ENCODE results near the gene HTR3D.

HTR3D gene

GRCh38 chr3:184058029-184058428, 26.5 kb downstream of the HTR3D start:
- no peaks in the 10 kb centered on the region for H4K20me1 ChIP-seq (ENCODE audit: low read depth, low read length)
- H3K9ac ChIP-seq (ENCODE audit: low read length), result no peak overlapping the region
- no peaks in the 10 kb centered on the region for H3F3A ChIP-seq (ENCODE audit: insufficient read depth)
- no peaks in the 10 kb centered on the region for H3K36me3 ChIP-seq (ENCODE audit: low read length)
- no peak overlapping the region for H3K4me3 ChIP-seq (ENCODE audit: insufficient read depth, low read length, poor library complexity, severe bottlenecking)
- H3K27ac ChIP-seq (ENCODE audit: low read depth, low read length), result no peak overlapping the region
- no peaks in the 10 kb centered on the region for H3K9me2 ChIP-seq (replicated peaks; ENCODE audit: insufficient read depth, low read length)
- H3K27me3 ChIP-seq (ENCODE audit: low read length), result no peaks in the 10 kb centered on the region
- H3K9me3 ChIP-seq (ENCODE audit: insufficient read depth, low read length), result no peaks in the 10 kb centered on the region
- TF ChIP-seq EZH2phosphoT487 (conservative IDR thresholded peaks at IDR 0.05; ENCODE audit: low read length), result no peak
- TF ChIP-seq CTCF (IDR thresholded peaks at IDR 0.05; ENCODE audit: insufficient read depth, low read length, poor library complexity, severe bottlenecking), result no peak
- no peak overlapping the region for H3K4me2 ChIP-seq (ENCODE audit: low read depth, low read length, poor library complexity, severe bottlenecking)
- H3K79me2 ChIP-seq (ENCODE audit: insufficient read depth, low read length), result no peaks in the 10 kb centered on the region
- H2AFZ ChIP-seq (ENCODE audit: low read depth, low read length, severe bottlenecking), result no peak overlapping the region

- Histone ChIP-seq H3K27ac (ENCODE audit: low read depth, low read length) (no peak overlapping the region), H3K4me2 (ENCODE audit: low read depth, low read length, poor library complexity, severe bottlenecking) (no peak overlapping the region), H4K20me1 (ENCODE audit: low read depth, low read length) (no peaks in the 10 kb centered on the region), H3K4me3 (ENCODE audit: insufficient read depth, low read length, poor library complexity, severe bottlenecking) (no peak overlapping the region), H3F3A (ENCODE audit: insufficient read depth) (no peaks in the 10 kb centered on the region), H2AFZ (ENCODE audit: low read depth, low read length, severe bottlenecking) (no peak overlapping the region), H3K27me3 (ENCODE audit: low read length) (no peaks in the 10 kb centered on the region), H3K9me2 (replicated peaks; ENCODE audit: insufficient read depth, low read length) (no peaks in the 10 kb centered on the region), H3K36me3 (ENCODE audit: low read length) (no peaks in the 10 kb centered on the region), H3K79me2 (ENCODE audit: insufficient read depth, low read length) (no peaks in the 10 kb centered on the region), H3K9me3 (ENCODE audit: insufficient read depth, low read length) (no peaks in the 10 kb centered on the region), H3K9ac (ENCODE audit: low read length) (no peak overlapping the region)
- no peak for TF ChIP-seq CTCF (IDR thresholded peaks at IDR 0.05; ENCODE audit: insufficient read depth, low read length, poor library complexity, severe bottlenecking)
- TF ChIP-seq EZH2phosphoT487 (conservative IDR thresholded peaks at IDR 0.05; ENCODE audit: low read length), result no peak
Observed at GRCh38 chr3:184059424-184059823, 27.9 kb downstream of the HTR3D start.

- no peak overlapping the region for H3K4me2 ChIP-seq (ENCODE audit: low read depth, low read length, poor library complexity, severe bottlenecking)
- no peak for TF ChIP-seq EZH2phosphoT487 (conservative IDR thresholded peaks at IDR 0.05; ENCODE audit: low read length)
- TF ChIP-seq CTCF (IDR thresholded peaks at IDR 0.05; ENCODE audit: insufficient read depth, low read length, poor library complexity, severe bottlenecking), result no peak
- H4K20me1 ChIP-seq (ENCODE audit: low read depth, low read length), result no peaks in the 10 kb centered on the region
- H3K9ac ChIP-seq (ENCODE audit: low read length), result no peak overlapping the region
- no peaks in the 10 kb centered on the region for H3K9me3 ChIP-seq (ENCODE audit: insufficient read depth, low read length)
- no peaks in the 10 kb centered on the region for H3K36me3 ChIP-seq (ENCODE audit: low read length)
- H2AFZ ChIP-seq (ENCODE audit: low read depth, low read length, severe bottlenecking), result no peak overlapping the region
- no peaks in the 10 kb centered on the region for H3K27me3 ChIP-seq (ENCODE audit: low read length)
- H3F3A ChIP-seq (ENCODE audit: insufficient read depth), result no peaks in the 10 kb centered on the region
- H3K27ac ChIP-seq (ENCODE audit: low read depth, low read length), result no peak overlapping the region
- no peaks in the 10 kb centered on the region for H3K79me2 ChIP-seq (ENCODE audit: insufficient read depth, low read length)
- no peaks in the 10 kb centered on the region for H3K9me2 ChIP-seq (replicated peaks; ENCODE audit: insufficient read depth, low read length)
- H3K4me3 ChIP-seq (ENCODE audit: insufficient read depth, low read length, poor library complexity, severe bottlenecking), result no peak overlapping the region
Observed at GRCh38 chr3:184062637-184063036, 31.1 kb downstream of the HTR3D start.

Data from SU-DHL-6 (cell line).